Type B pancreatic cell (in vitro differentiated cells): Measurements from ENCODE around the gene CX3CL1. TPM values are rescaled to one million over a fixed set of nuclear protein-coding genes. Genes with fewer than 3 reads are reported as not detected.
A peak's percentile ranks its signal among the peaks of the same experiment; 100 is the strongest.

Experiments used
- DNase-seq: peaks from one replicate; pipeline ENCODE4 v3.0.0; 2021; ENCODE audit warnings: mixed read lengths; ENCODE audit not compliant: unreplicated experiment; ENCODE audit errors: extremely low spot score
- H3K27ac Mint-ChIP-seq: 2 replicates; pipeline ENCODE4 v1.8.0; 2021; ENCODE audit warnings: mild to moderate bottlenecking, mixed read lengths
- H3K27me3 Mint-ChIP-seq: 2 replicates; pipeline ENCODE4 v1.8.0; 2021; ENCODE audit warnings: mixed read lengths
- H3K36me3 Mint-ChIP-seq: 2 replicates; pipeline ENCODE4 v1.8.0; 2021; ENCODE audit warnings: mixed read lengths
- H3K4me1 Mint-ChIP-seq: one replicate; pipeline ENCODE4 v1.8.0; 2021; ENCODE audit warnings: mixed read lengths; ENCODE audit not compliant: unreplicated experiment
- H3K4me3 Mint-ChIP-seq: 2 replicates; pipeline ENCODE4 v1.8.0; 2021; ENCODE audit warnings: mild to moderate bottlenecking, mixed read lengths
- H3K9me3 Mint-ChIP-seq: 2 replicates; pipeline ENCODE4 v1.8.0; 2021; ENCODE audit warnings: mixed read lengths
- CTCF ChIP-seq: fragments of 200-600 bp; sonication (generic); conservative IDR thresholded peaks from 2 replicates; pipeline ENCODE4 v1.5.0; 2021; ENCODE audit warnings: antibody characterized with exemption, mild to moderate bottlenecking
- total RNA-seq: library from RNA; stranded (reverse); gene quantifications from 2 replicates; pipeline ENCODE4 v1.2.1, GENCODE V29; 2021; ENCODE audit warnings: low replicate concordance

Gene CX3CL1
- total RNA-seq, 1 donor from 2014 or later = 17.8 TPM

GRCh38 chr16:57409065-57409464 lies 36.8 kb downstream of the CX3CL1 start:
- Mint-ChIP-seq H3K9me3 (no peaks in the 10 kb centered on the region), H3K27me3 (peaks cover 18% of the 10 kb centered on the region), H3K4me1 (peaks cover 6% of the 10 kb centered on the region), H3K4me3 (no peak overlapping the region), H3K27ac (peak overlapping the region; percentile 4), H3K36me3 (no peaks in the 10 kb centered on the region)
- no peak for DNase-seq
- no peak for TF ChIP-seq CTCF

DNA sequence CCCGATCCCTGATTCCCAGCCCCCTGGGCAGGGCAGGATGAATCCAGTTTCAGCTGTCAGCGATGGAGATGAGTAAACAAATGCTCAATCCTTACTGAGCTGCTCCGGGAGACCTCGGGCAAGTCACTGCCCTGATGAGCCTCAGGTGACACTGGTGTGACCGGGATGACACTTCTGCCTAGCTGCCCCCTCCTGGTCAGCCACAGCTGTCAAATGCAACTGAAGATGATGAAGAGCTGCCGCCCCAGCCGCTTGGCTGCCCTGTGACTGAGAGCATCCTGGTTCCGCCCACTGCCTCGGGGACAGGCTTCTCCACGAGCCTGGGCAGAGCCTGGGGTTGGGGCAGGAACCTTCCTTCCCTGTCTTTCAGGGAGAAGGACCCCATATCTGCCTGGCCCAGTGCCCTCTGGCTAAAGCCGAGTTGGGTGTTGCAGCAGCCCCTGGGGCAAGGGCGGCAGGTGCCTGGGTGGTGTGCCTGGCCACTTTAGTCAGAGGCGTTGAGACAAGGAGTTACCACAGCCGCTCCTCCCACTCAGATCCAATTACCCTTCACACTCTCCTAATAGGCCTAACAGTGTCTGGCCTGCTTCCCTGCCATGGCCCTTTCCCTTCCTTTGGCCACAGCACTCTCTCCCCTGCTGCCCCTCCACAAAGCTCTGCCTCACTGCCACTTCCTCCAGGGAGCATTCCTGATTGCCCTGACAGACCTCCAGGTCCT lies 37.7 kb downstream of the CX3CL1 start:
- no peak for DNase-seq
- Mint-ChIP-seq H3K27me3 (peaks cover 9% of the 10 kb centered on the region), H3K4me3 (no peak overlapping the region), H3K9me3 (no peaks in the 10 kb centered on the region), H3K4me1 (peaks cover 6% of the 10 kb centered on the region), H3K27ac (no peak overlapping the region), H3K36me3 (no peaks in the 10 kb centered on the region)
- TF ChIP-seq CTCF = no peak

DNA sequence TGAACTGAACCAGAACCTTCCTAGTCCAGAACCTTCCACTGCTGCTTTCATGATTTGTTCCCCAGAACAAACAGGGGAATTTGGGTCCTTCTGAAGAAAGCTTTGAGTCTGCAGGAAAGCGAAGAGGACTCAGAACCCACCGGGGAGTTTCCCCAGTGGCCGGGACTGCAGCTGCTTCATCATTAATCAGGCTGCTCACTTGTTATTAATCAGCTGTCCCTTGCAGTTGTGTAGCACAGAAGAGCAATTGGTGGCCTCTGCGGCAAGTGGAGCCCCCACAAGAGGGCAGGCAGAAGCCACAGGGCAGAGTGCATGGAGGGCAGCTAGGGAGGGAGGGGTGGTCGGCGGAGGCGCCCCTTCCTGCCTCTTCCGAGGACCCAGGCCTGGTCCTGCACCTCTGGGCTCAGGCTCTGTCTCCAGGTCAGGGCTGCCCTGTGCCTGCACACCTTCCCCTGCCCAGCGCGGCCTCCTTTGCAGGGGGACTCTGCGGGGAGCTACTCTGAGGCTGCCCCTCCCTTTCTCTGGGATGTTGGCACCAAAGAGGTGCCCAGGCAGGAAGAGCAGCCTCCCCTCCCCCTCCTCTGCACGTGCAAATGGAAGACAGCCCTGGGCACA lies 39.2 kb downstream of the CX3CL1 start:
- no peak overlapping the region for H3K27ac Mint-ChIP-seq
- no peaks in the 10 kb centered on the region for H3K36me3 Mint-ChIP-seq
- H3K27me3 Mint-ChIP-seq = peaks cover 4% of the 10 kb centered on the region
- H3K4me3 Mint-ChIP-seq = no peak overlapping the region
- H3K4me1 Mint-ChIP-seq = peaks cover 6% of the 10 kb centered on the region
- H3K9me3 Mint-ChIP-seq = no peaks in the 10 kb centered on the region
- no peak for TF ChIP-seq CTCF
- DNase-seq = no peak

DNA sequence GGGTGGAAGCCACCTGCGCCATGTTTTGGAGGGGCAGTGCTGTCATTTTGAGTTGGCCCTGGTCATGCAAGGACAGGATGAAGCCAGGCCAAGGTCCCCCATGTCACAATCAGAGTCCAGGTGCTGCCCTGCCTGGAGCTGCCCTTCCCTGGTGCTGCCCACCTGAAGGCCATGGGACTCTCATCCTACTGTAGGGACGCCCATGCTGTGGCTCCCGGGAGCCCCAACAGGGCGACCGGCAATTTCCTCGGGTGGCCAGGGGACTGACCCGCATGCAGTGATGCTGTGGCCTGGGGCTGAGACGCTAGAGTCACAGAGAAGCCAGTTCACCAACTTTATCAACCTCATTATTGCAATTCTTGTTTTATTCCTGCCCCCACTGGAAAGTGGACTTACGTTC lies 40.3 kb downstream of the CX3CL1 start:
- TF ChIP-seq CTCF = no peak
- Mint-ChIP-seq H3K4me3 (no peak overlapping the region), H3K9me3 (no peaks in the 10 kb centered on the region), H3K27me3 (peaks cover 7% of the 10 kb centered on the region), H3K36me3 (no peaks in the 10 kb centered on the region), H3K27ac (no peak overlapping the region), H3K4me1 (peaks cover 13% of the 10 kb centered on the region)
- DNase-seq = no peak

DNA sequence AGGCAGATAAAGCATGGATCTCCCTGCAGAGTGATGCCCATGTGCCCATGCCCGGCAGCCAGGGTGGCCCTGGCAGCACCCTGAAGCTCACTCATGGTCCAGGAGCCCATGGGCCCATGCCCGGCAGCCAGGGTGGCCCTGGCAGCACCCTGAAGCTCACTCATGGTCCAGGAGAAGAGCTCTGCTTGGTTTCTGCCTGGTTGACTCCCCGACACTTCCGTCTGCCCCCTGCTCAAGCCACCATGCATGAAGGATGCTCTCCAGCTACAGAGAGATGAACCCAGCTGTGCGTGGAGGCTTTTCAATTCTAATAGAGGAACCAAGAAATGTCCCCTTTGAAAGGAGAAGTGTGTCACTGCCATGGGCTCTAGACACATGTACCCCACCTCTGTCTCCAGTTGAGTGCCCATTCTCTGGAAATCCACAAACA lies 41.0 kb downstream of the CX3CL1 start:
- no peaks in the 10 kb centered on the region for H3K36me3 Mint-ChIP-seq
- no peak overlapping the region for H3K27ac Mint-ChIP-seq
- H3K4me1 Mint-ChIP-seq = peaks cover 18% of the 10 kb centered on the region

More for the DNA sequence above, 41.0 kb downstream of the CX3CL1 start:
- H3K27me3 Mint-ChIP-seq = peaks cover 7% of the 10 kb centered on the region
- no peak for DNase-seq
- TF ChIP-seq CTCF = no peak
- H3K9me3 Mint-ChIP-seq = no peaks in the 10 kb centered on the region
- no peak overlapping the region for H3K4me3 Mint-ChIP-seq
